ENCODE data around the gene HACE1. TPM values are rescaled to one million over a fixed set of nuclear protein-coding genes. Genes with fewer than 3 reads are reported as not detected.

Gene HACE1
- total and polyA plus RNA-seq, 2 donors from 2014 or later: 6.2 to 12.3 TPM

GRCh38 chr6:104718672-104719071 lies 141.0 kb downstream of the HACE1 start:
- H3K4me3 ChIP-seq (ENCODE audit: low read length in 3 of 3): no peak overlapping the region
- no peaks in the 10 kb centered on the region for H3K27me3 ChIP-seq (ENCODE audit: control insufficient read depth, insufficient read depth, low read length)
- H3K27ac ChIP-seq (ENCODE audit: low read depth in 2 of 2, low read length in 2 of 2): no peak overlapping the region
- intact Hi-C loops (cut with DNase I): no loop called here
- no peak overlapping the region for H3K9ac ChIP-seq (ENCODE audit: low read length in 3 of 3)
- DNase-seq: no peak
- no peak for TF ChIP-seq CTCF (IDR thresholded peaks at IDR 0.05; ENCODE audit: borderline replicate concordance, extremely low read depth, insufficient read depth)
- H3K36me3 ChIP-seq (ENCODE audit: control insufficient read depth in 2 of 3, insufficient read depth in 3 of 3, low read length in 3 of 3): no peaks in the 10 kb centered on the region
- H3K4me1 ChIP-seq (ENCODE audit: control insufficient read depth in 2 of 3, insufficient read depth in 2 of 3, low read depth in 1 of 3, low read length in 3 of 3): no peaks in the 10 kb centered on the region
- H3K9me3 ChIP-seq (ENCODE audit: control insufficient read depth in 2 of 3, insufficient read depth in 1 of 3, low read length in 3 of 3): no peaks in the 10 kb centered on the region
- no peak for FAIRE-seq

- Histone ChIP-seq H3K9ac (ENCODE audit: low read length in 3 of 3) (no peak overlapping the region), H3K9me3 (ENCODE audit: control insufficient read depth in 2 of 3, insufficient read depth in 1 of 3, low read length in 3 of 3) (no peaks in the 10 kb centered on the region), H3K27ac (ENCODE audit: low read depth in 2 of 2, low read length in 2 of 2) (no peak overlapping the region), H3K4me3 (ENCODE audit: low read length in 3 of 3) (no peak overlapping the region), H3K36me3 (ENCODE audit: control insufficient read depth in 2 of 3, insufficient read depth in 3 of 3, low read length in 3 of 3) (no peaks in the 10 kb centered on the region), H3K4me1 (ENCODE audit: control insufficient read depth in 2 of 3, insufficient read depth in 2 of 3, low read depth in 1 of 3, low read length in 3 of 3) (no peaks in the 10 kb centered on the region), H3K27me3 (ENCODE audit: control insufficient read depth, insufficient read depth, low read length) (no peaks in the 10 kb centered on the region)
- DNase-seq: no peak
- no peak for TF ChIP-seq CTCF (IDR thresholded peaks at IDR 0.05; ENCODE audit: borderline replicate concordance, extremely low read depth, insufficient read depth)
- intact Hi-C loops (cut with DNase I): no loop called here
- no peak for FAIRE-seq
These were observed 142.9 kb downstream of the HACE1 start for GRCh38 chr6:104716858-104717257.

GRCh38 chr6:104714796-104715195 lies 144.9 kb downstream of the HACE1 start:
- no peak overlapping the region for H3K27ac ChIP-seq (ENCODE audit: low read depth in 2 of 2, low read length in 2 of 2)
- no peaks in the 10 kb centered on the region for H3K27me3 ChIP-seq (ENCODE audit: control insufficient read depth, insufficient read depth, low read length)
- H3K9ac ChIP-seq (ENCODE audit: low read length in 3 of 3): no peak overlapping the region
- intact Hi-C loops (cut with DNase I): no loop called here
- no peaks in the 10 kb centered on the region for H3K4me1 ChIP-seq (ENCODE audit: control insufficient read depth in 2 of 3, insufficient read depth in 2 of 3, low read depth in 1 of 3, low read length in 3 of 3)
- H3K4me3 ChIP-seq (ENCODE audit: low read length in 3 of 3): no peak overlapping the region
- TF ChIP-seq CTCF (IDR thresholded peaks at IDR 0.05; ENCODE audit: borderline replicate concordance, extremely low read depth, insufficient read depth): no peak
- H3K9me3 ChIP-seq (ENCODE audit: control insufficient read depth in 2 of 3, insufficient read depth in 1 of 3, low read length in 3 of 3): no peaks in the 10 kb centered on the region
- no peaks in the 10 kb centered on the region for H3K36me3 ChIP-seq (ENCODE audit: control insufficient read depth in 2 of 3, insufficient read depth in 3 of 3, low read length in 3 of 3)
- FAIRE-seq (no peak), DNase-seq (no peak)

GRCh38 chr6:104713982-104714381 lies 145.7 kb downstream of the HACE1 start:
- no peak for TF ChIP-seq CTCF (IDR thresholded peaks at IDR 0.05; ENCODE audit: borderline replicate concordance, extremely low read depth, insufficient read depth)
- Histone ChIP-seq H3K27me3 (ENCODE audit: control insufficient read depth, insufficient read depth, low read length) (no peaks in the 10 kb centered on the region), H3K27ac (ENCODE audit: low read depth in 2 of 2, low read length in 2 of 2) (no peak overlapping the region), H3K4me3 (ENCODE audit: low read length in 3 of 3) (no peak overlapping the region), H3K9me3 (ENCODE audit: control insufficient read depth in 2 of 3, insufficient read depth in 1 of 3, low read length in 3 of 3) (no peaks in the 10 kb centered on the region), H3K36me3 (ENCODE audit: control insufficient read depth in 2 of 3, insufficient read depth in 3 of 3, low read length in 3 of 3) (no peaks in the 10 kb centered on the region), H3K9ac (ENCODE audit: low read length in 3 of 3) (no peak overlapping the region), H3K4me1 (ENCODE audit: control insufficient read depth in 2 of 3, insufficient read depth in 2 of 3, low read depth in 1 of 3, low read length in 3 of 3) (no peaks in the 10 kb centered on the region)
- intact Hi-C loops (cut with DNase I): no loop called here
- FAIRE-seq (no peak), DNase-seq (no peak)
